ENCODE data around the gene HACD2.
"Not testable (repeated sequence)": the region's sequence is repeated elsewhere in the genome, so short reads cannot be mapped to it uniquely, and the experiment has no call there.

The HACD2 gene

DNA sequence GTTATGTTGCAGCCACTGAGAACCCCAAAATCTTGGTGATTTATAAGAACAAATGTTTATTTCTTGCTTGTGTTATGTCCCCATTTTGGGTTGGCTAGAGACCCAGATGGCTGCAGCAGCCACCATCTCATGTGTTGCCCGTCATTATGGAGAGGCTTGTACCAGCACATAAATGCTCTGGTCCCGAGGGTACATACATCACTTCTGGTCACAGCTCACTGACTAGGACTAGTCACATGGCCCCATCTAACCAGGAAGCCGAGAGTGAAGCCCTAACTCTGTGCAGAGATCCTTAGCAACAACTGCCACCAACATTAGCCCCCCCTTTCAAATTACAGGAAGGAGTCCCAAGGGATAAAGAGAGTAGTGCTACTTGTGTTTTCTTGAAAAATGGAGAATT is 25.5 kb upstream of the HACD2 start:
- DNase-seq, result no peak

DNA sequence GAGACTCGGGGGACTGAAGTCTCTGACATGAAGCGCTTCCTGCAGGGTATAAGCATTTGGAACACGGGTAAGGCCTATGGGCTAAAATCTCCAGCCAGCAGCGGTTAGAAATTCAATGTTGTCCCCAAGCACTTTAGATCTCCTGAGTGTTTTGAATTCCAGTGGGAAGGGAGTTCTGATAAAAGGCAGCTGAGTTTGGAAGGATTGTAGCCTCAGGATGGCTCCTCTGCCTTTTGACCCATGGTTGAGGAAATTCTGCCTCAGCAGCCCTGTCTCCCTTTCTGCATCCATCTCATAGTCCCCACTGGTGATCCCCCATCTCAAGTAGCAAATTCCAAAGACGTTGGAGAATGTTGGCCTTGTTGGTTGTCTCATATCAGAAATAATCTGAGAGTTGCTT is 24.2 kb upstream of the HACD2 start:
- DNase-seq, result no peak

DNA sequence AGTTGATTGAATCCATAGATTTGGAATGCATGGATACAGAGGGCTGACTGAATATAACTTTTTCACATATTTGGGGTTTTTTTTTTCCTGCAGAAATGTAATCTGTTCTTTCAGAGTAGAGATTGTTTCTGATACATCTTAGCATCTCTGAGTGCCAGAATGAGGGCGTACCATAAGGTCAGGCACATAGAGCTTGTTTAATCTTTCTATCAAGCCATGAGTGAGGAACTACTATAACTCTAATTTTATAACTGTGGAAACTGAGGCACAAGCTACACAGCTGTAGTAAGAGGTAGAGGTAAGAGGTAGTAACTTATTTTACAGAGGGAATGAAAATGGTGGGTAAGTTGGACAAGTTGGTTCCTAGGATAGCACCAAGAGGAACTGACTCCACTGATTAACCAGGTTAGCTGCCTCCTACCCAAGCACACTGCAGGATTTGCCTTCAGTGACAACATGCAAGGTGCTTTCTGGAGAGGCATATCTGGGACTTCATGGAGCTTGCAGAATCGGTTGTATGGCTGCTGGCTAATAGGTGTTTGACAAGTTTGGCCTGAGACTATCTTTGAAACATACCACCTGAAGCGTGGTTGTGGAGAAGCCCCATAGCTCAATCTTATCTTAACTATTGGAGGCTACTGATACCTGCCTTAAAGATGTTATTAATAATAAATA is 23.5 kb upstream of the HACD2 start:
- no peak for DNase-seq

DNA sequence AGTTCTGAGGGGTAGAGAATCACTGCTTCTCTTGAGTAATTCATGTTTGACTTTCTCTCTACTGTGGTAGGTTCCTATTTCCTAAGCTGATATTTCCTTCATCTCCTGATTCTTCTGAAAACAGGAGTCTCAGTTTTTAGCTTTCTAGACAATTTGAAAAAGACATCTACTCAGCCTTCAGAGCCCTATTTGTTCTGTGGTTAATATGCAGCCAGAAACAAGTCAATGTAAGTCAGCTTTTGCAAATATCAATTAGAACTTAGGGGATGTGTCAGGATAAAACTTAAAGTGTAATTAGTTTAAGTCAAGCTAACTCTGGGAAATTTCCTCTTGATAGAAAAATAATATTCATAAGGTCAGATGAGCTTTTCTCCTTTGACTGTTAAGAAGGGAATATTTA is 21.7 kb upstream of the HACD2 start:
- DNase-seq, result no peak

DNA sequence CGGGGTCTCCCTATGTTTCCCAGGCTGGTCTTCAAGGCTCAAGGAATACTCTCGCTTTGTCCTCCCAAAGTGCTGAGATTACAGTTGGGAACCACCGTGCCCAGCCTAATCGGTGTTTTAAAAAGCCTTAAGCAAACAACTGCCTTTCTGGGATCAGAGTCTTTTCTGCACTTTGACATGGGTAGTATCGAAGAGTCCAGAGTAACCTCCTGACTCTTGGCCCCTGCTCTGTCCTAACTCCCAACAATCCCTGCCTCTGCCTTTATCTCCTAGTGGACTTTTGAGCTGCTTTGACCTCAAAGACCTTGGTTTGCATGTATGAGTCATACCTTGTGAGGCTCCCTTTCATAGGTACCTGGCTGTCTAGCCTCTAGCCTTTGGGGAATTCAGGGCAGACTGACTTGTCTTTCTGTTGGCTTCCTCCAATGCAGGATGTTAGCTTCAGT is 21.0 kb upstream of the HACD2 start:
- no peak for DNase-seq

DNA sequence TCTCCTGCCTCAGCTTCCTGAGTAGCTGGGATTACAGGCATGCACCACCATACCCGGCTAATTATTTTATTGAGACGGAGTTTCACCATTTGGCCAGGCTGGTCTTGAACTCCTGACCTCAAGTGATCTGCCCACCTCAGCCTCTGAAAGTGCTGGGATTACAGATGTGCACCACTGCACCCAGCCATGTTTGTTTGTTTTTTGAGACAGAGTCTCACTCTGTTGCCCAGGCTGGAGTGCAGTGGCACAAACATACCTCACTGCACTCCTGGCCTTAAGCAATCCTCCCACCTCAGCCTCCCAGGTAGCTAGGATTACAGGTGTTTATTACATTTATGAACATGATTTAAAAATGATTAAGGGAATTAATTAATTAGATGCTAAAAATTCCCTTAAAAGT is 18.3 kb upstream of the HACD2 start:
- not testable (repeated sequence) for DNase-seq

DNA sequence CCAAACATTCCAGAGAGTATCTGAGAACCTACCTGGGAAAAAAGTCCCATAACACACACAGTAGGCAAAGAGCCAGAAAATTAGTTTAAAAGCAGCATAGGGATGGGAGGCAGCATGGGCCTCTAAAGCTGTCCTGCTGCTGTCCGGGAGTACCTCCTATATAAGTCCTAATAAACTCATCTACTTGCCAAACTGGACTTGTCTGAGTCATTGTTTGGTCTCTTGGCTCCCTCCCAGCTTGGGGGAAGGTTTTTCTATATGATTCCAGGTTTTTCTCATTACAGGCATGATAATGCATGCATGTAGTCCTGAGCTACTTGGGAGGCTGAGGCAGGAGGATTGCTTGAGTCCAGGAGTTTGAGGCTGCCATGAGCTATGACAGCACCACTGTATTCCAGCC is 17.5 kb upstream of the HACD2 start:
- DNase-seq, result peak; percentile 4

DNA sequence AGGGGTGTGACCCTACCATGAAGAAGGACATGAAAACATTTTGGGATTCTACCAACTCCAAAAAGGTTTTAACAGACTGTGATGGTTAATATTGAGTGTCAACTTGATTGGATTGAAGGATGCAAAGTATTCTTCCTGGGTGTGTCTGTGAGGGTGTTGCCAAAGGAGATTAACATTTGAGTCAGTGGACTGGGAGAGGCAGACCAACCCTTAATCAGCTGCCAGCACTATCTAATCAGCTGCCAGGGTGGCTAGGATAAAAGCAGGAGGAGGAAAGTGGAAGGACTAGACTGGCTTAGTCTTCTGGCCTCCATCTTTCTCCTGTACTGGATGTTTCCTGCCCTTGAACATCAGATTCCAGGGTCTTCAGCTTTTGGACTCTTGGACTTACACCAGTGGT is 16.0 kb upstream of the HACD2 start:
- not testable (repeated sequence) for DNase-seq

DNA sequence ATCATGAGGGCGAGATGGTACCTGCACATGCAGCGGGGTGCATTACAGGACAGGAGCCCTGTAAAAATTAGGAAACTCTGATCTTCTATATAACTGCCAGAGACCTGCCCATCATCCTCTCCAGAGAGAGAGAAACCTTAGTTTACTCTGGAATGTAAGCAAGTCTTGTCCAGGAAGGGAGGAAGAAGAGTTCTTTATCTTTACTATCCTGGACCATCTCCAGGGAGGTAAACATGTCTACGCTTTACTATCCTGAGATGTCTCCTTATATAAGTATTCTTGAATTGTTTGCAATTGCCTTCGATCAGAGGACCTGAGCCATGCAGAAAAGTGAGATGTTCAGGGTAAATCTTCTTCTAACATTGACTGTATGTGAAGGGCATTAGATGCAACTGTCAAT is 12.7 kb upstream of the HACD2 start:
- DNase-seq, result no peak

DNA sequence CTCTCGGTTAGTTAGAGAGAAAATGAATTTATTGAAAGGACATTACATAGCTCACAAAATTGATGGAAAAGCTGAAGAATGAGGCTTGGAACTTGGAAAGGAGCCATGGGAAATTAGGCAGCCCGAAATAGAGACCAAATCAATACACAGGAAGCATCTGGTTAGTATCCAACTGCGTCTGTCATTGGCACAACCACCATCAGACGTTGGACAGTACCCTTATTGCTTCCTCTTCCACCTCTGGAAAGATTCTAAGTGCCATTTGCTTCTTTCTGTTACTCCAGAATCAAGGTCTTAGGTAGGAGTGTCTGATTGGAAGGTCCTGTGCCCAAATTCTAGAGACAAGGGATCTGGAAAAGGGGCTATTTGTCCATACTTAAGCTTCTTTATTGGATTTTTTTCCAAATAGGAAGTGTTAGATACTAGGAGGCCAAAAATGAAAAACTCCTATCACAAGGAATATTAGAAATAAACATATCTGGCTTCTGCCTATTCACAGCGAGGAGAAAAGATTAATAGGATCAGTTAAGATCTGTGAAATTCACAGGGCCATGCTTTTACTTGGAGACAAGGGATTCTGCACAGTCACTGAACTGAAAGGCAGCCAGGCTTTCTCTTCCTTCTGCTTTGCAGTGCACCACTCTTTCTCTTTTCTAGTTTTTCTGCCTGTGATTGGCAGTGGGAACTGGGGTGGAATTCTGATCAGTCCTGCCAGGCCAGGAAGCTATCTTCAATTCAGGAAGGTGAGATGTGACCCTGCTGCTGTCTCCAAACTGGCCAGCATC is 10.7 kb upstream of the HACD2 start:
- DNase-seq, result no peak

DNA sequence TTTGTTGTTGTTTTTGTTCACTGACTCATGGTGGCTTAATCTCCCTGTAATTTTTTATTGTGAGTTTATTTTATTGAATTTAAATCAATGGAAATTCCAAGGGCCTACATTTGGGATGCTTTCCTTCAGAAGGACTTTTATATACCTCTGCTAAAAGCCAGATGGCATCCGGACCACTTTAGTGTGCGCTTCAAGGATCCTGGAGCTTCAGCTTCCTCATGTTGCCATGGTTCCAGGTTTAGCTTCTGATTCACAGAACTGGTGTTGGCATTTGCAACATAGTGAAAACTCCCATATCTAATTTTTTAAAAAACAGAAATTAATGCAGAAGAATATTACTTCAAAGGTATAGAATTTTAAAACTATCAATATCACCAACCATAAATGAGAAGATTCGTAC is 8.5 kb upstream of the HACD2 start:
- no peak for DNase-seq

DNA sequence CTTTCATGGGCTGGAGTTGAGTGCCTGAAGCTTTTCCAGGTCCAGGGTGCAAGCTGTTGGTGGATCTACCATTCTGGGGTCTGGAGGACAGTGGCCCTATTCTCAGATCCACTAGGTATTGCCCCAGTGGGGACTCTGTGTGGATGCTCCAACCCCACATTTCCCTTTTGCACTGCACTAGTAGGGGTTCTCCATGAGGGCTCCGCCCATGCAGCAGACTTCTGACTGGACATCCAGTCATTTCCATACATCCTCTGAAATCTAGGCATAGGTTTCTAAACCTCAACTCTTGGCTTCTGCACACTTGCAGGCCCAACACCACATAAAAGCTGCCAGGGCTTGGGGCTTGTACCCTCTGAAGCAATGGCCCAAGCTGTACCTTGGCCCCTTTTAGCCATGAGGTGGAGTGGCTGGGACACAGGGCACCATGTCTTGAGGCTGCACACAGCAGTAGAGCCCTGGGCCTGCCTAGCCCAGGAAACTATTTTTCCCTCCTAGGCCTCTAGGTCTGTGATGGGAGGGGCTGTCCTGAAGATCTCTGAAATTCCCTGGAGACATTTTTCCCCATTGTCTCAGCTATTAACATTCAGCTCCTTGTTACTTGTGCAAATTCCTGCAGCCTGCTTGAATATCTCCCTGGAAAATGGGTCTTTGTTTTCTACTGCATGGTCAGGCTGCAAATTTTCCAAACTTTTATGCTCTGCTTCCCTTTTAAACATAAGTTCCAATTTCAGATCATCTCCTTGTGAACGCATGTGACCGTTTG is 6.0 kb upstream of the HACD2 start:
- DNase-seq, result no peak

DNA sequence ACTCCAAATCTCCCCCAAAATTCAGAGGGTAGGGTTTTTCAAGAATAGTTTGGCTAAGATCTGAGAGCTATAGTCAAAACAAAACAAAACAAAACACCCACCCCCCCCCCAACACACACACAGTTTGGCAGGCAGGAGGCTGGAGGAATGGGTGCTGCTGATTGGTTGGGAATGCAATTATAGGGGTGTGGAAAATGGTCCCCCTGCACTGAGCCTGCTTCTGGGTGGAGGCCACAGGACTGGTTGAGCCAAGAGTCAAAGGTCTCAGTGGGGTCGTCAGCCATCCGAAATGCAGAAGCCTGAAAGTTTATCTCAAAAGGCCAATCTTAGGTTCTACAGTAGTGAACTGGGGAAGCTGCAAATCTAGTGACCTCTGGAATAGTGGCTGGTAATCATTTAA is 2.5 kb upstream of the HACD2 start:
- no peak for DNase-seq

DNA sequence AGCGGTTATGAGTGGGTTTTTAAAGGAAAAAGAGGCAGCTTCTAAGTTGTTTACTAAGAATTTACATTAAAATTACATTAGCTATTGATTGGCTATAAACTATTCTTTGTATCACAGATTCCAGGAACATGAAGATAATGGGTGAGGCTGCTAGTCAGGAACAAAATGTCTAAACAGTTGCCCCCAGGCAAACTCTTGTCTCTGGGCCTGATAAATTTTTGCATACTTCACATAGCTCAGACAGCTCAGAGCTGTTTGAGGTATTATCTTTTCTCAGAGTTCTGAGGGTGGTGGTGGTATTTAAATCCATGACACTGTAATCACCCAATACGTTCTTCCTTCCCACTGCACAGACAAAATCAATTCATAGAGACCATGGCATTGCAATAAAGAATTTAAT is 2.1 kb upstream of the HACD2 start:
- peak; percentile 24 for DNase-seq

DNA sequence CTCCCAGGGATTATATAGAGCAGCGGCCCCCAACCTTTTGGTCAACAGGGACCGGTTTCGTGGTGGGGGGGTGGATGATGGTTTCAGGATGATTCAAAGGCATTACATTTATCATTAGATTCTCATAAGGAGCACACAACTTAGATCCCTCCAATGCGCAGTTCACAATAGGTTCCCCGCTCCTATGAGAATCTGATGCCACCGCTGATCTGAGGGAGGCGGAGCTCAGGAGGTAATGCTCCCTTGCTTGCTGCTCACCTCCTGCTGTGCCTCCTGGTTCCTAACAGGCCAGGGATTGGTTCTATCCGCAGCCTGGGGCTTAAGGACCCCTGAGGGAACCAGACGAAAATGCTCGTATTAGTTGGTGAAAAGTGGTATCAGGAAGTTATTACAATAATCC is 1.3 kb upstream of the HACD2 start:
- DNase-seq, result no peak

DNA sequence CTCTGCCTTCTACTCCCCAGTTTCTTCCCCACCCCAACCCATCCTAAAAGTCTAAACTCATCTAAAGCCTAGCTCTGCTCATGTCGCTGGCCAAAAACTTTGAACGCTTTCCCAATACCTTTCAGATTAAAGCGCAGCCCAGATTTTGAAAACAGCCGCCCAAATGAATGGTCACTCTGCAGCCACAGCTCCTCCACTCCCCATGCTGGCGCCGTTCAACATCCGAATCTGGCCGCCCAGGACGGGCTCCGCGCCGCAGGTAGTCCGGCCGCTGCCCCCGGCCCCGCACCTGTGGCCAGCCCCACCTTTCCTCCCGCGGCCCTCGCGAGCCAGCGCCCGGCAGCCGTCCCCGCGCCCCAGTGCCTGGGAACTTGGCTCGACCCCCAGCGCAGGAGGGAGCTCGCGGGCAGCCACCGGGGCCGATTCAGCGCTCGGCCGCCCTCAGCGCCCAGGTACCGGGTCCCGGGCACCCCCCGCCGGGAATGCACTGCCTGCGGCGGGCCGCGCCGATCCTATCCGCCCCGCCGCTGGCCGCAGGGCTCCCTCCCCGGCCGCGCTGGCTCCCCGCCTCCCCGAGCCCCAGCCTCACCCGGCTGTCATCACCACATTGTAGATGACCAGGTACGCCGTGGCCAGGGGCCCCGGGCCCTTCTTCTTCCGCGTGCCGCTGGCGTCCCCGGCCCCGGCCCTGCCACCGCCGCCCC is 417 bp downstream of the HACD2 start:
- DNase-seq, result peak; percentile 3

DNA sequence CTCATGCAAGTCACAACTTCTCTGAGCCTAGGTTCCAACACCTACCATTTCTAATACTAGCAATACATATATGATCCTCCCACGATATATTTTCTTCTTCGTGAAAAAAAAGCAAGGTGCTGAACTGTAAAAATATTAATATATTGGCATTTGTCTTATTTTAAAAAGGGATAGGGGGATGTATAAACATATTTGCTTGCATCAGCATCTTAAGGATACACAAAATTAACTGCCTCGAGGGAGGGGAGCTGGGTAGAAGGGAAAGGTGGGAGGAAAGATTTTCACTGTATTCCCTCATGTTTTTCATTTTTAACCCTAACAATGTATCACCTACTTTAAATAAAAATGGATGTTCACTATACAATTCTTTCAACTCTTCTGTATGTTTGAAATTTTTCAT is 1.3 kb downstream of the HACD2 start:
- DNase-seq, result no peak

DNA sequence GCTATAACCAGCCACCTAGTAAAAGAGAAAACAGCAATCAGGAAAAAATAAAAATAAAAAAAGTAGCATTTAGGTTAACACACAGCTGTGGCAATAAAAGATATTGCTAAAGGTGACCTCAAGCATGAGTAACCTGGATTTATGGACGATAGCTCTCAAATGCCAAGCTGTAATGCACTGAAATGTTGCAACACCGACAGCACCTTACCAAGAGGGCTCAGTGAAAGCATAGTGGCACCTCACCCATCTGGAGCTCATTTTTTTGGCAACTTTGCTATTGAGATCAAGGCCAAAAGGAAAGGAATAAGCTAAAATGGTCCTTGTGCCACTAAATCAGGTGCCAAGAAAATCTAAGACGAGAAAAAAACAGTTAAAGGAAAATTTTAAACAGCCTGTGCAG is 2.5 kb downstream of the HACD2 start:
- no peak for DNase-seq

DNA sequence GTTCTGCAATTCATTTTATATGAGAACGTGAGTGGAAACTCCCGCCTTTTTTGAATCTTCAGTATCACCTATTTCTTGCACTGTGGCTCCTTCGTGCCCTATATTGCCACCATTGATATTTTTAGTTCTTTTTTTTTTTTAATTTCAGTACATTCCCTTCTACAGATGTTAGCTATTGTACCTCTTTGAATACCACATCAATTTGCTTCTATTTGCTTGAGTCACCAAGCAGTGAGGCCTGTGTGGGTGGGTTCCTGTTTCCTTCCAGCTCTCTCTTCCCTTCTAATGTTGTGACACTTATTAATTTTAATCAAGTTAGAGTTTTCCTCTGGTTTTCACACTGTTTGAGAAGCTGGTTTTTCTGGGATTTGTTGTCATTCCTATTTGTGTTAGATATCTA is 8.7 kb downstream of the HACD2 start:
- no peak for DNase-seq

DNA sequence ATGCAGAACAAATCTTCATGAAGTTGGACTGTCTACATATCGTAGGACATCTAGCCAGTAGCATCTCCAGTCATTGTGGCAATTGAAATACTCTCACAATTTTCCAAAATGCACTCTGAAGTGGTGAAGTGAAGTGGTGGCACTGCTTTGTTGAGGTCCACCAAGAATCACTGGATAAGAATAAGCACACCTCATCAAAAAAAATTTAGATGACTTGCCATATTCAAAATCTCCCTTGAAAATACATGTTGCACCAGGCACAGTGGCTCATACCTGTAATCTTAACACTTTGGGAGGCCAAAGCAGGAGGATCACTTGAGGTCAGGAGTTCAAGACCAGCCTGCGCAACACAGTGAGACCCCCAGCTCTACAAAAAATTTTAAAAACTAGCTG is 12.9 kb downstream of the HACD2 start:
- no peak for DNase-seq

DNA sequence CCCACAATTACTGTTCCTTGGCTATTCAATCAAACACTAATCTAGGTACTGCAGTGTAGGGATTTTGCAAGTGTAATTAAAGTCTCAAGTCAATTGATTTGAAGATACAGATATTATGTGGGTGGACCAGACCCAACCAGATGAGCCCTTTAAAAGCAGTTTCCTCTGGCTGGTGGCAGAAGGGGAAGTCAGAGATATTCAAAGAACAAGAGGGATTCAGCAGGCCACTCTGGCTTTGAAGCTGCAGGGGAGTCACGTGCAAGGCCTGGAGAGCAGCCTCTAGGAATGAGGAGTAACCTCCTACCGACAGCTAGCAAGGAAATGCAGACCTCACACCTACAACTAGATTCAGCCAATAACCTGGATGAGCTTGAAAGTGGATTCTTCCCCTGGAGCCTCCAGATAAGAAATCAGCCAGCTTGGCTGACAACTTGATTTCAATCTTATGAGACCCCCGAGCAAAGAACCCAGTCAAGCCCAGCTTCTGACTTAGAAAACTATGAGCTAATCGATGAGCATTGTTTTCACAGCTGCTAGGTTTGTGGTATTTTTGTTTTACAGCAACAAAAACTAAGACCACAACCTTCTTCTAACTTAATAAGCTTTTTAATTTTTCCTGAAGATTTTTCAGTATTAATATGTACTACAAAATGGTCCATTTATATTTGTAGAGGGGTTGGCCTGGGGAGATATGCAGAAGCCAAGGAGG is 13.4 kb downstream of the HACD2 start:
- DNase-seq, result no peak

DNA sequence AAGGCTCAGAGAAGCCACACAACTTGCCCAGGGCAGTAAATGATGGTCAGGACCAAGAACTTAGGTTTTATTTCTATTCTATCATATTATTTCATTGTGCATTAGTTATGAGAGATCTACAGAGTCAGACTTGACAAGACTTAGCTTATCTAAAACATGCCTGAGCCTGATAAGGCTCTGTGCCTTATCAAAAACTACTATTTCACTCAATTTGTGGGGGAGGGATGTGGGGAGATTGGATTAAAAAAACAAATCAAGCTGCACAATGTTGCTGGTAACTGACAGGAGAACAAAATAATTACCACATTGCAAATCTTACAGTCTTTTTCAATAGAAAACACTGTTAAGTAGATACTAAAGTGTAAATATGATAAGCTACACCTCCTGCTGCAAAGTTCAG is 16.0 kb downstream of the HACD2 start:
- no peak for DNase-seq

DNA sequence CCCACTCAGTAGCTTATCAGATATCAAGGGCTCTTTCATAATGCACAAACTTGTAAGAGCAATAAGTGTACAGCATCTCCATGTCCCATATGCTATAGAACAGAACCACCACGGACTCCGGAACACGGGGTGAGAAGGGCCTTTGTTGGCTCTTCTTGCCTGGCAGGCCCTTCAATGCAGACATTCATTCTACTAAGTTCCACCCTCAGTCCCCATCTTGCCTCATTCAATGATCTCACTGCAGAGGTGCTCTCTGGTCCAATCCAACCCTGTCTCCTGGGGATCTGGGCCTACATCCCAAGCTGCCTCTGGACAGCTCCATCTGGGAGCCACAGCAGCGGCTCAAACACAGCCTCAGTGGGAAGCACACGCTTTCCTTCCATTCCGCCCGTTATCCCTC is 16.8 kb downstream of the HACD2 start:
- DNase-seq, result no peak

All from amniotic stem cell (primary cell).